HG03039 (cell line): ENCODE data around the gene KRT1.

ENCODE experiments used
- ATAC-seq: cut with Tn5 transposase; IDR thresholded peaks from one replicate; pipeline ENCODE4 v1.9.1; 2021; ENCODE audit warnings: mild to moderate bottlenecking, moderate library complexity; ENCODE audit not compliant: unreplicated experiment

Gene KRT1

GRCh38 chr12:52643233-52644077 is 36.8 kb downstream of the KRT1 start:
- no peak for ATAC-seq

GRCh38 chr12:52641468-52641867 is 38.7 kb downstream of the KRT1 start:
- no peak for ATAC-seq

- ATAC-seq: no peak
Observed at GRCh38 chr12:52637299-52637698, 42.9 kb downstream of the KRT1 start.

GRCh38 chr12:52636592-52637258 is 43.5 kb downstream of the KRT1 start:
- ATAC-seq: no peak

- ATAC-seq: no peak
Observed at GRCh38 chr12:52636189-52636588, 44.0 kb downstream of the KRT1 start.

- no peak for ATAC-seq
Observed at GRCh38 chr12:52634266-52635056, 45.7 kb downstream of the KRT1 start.

GRCh38 chr12:52633383-52633782 is 46.8 kb downstream of the KRT1 start:
- no peak for ATAC-seq

GRCh38 chr12:52632656-52633055 is 47.6 kb downstream of the KRT1 start:
- no peak for ATAC-seq

- no peak for ATAC-seq
Observed at GRCh38 chr12:52631676-52632459, 48.3 kb downstream of the KRT1 start.

GRCh38 chr12:52631264-52631663 is 48.9 kb downstream of the KRT1 start:
- no peak for ATAC-seq

- no peak for ATAC-seq
Observed at GRCh38 chr12:52630599-52631200, 49.5 kb downstream of the KRT1 start.

- no peak for ATAC-seq
Observed at GRCh38 chr12:52630008-52630500, 50.2 kb downstream of the KRT1 start.

GRCh38 chr12:52629281-52630007 is 50.8 kb downstream of the KRT1 start:
- no peak for ATAC-seq

GRCh38 chr12:52628841-52629240 is 51.4 kb downstream of the KRT1 start:
- ATAC-seq: no peak

- no peak for ATAC-seq
Observed at GRCh38 chr12:52628111-52628507, 52.1 kb downstream of the KRT1 start.

- ATAC-seq: no peak
Observed at GRCh38 chr12:52627395-52628110, 52.7 kb downstream of the KRT1 start.
